Keratinocyte (primary cell): ENCODE measurements around the gene EHMT1. TPM values are rescaled to one million over a fixed set of nuclear protein-coding genes. Genes with fewer than 3 reads are reported as not detected.

Source experiments
- DNase-seq: peaks from one replicate; pipeline ENCODE4 v3.0.0-alpha.2; 2011; ENCODE audit warnings: low read depth, missing footprints, low spot score
- FAIRE-seq: peaks from 2 replicates; lab custom pipeline; 2011; peaks lifted over from hg19 to GRCh38; lab: Jason Lieb, UNC
- H2AFZ ChIP-seq: 2 replicates; pipeline ENCODE4 v1.6.0; 2012; ENCODE audit warnings: low read length, control low read depth, inconsistent platforms; ENCODE audit not compliant: control insufficient read depth
- H3K27ac ChIP-seq: 2 replicates; pipeline ENCODE4 v1.5.1; 2011; ENCODE audit warnings: low read length; ENCODE audit not compliant: control insufficient read depth, insufficient read depth
- H3K27me3 ChIP-seq: 3 replicates; pipeline ENCODE4 v1.6.0; 2011; ENCODE audit warnings: low read length; ENCODE audit not compliant: control insufficient read depth, insufficient read depth; ENCODE audit errors: extremely low read depth
- H3K36me3 ChIP-seq, 2 experiments: 2 replicates in 1 of 2; 3 replicates in 1 of 2; pipeline ENCODE4 v1.5.1; 2011; ENCODE audit warnings: low read length in 2 of 2, mild to moderate bottlenecking in 1 of 2; ENCODE audit not compliant: control insufficient read depth in 2 of 2, insufficient read depth in 2 of 2; ENCODE audit errors: extremely low read depth in 1 of 2
- H3K4me1 ChIP-seq: 3 replicates; pipeline ENCODE4 v1.5.1; 2011; ENCODE audit warnings: low read length; ENCODE audit not compliant: control insufficient read depth, insufficient read depth; ENCODE audit errors: extremely low read depth
- H3K4me2 ChIP-seq: 3 replicates; pipeline ENCODE4 v1.6.0; 2011; ENCODE audit warnings: low read depth, low read length; ENCODE audit not compliant: control insufficient read depth, insufficient read depth; ENCODE audit errors: extremely low read depth
- H3K4me3 ChIP-seq, 3 experiments: fragments of 200-600 bp in 1 of 3; sonication (generic) in 1 of 3; 2 replicates in 2 of 3; 3 replicates in 1 of 3; pipeline ENCODE4 v1.5.1; 2011 to 2016; ENCODE audit warnings: low read length in 3 of 3, mild to moderate bottlenecking in 3 of 3, control low read depth in 2 of 3, inconsistent platforms in 1 of 3, low read depth in 1 of 3, mixed read lengths in 1 of 3, mixed run types in 1 of 3, moderate library complexity in 1 of 3; ENCODE audit not compliant: control insufficient read depth in 2 of 3, insufficient read depth in 2 of 3; ENCODE audit errors: extremely low read depth in 1 of 3
- H3K79me2 ChIP-seq: 2 replicates; pipeline ENCODE4 v1.6.0; 2012; ENCODE audit warnings: low read length; ENCODE audit not compliant: control insufficient read depth, insufficient read depth
- H3K9ac ChIP-seq: 3 replicates; pipeline ENCODE4 v1.6.0; 2011; ENCODE audit warnings: low read length; ENCODE audit not compliant: control insufficient read depth, insufficient read depth; ENCODE audit errors: extremely low read depth
- H3K9me1 ChIP-seq: 3 replicates; pipeline ENCODE4 v1.6.0; 2011; ENCODE audit warnings: low read length; ENCODE audit not compliant: control insufficient read depth, insufficient read depth; ENCODE audit errors: extremely low read depth
- H3K9me3 ChIP-seq: 2 replicates; pipeline ENCODE4 v1.5.1; 2012; ENCODE audit warnings: low read depth, low read length; ENCODE audit not compliant: control insufficient read depth
- H4K20me1 ChIP-seq: 3 replicates; pipeline ENCODE4 v1.6.0; 2011; ENCODE audit warnings: low read length; ENCODE audit not compliant: control insufficient read depth, insufficient read depth; ENCODE audit errors: extremely low read depth
- CTCF ChIP-seq, 3 experiments: IDR thresholded peaks in 1 of 3; conservative IDR thresholded peaks in 1 of 3; optimal IDR thresholded peaks in 1 of 3; 2 replicates in 2 of 3; 3 replicates in 1 of 3; pipeline versions ENCODE3 to v1.5.1; 2011; ENCODE audit warnings: low read length in 3 of 3, mild to moderate bottlenecking in 3 of 3, moderate library complexity in 2 of 3, control low read depth in 1 of 3, inconsistent platforms in 1 of 3; ENCODE audit not compliant: insufficient read depth in 2 of 3; ENCODE audit errors: extremely low read depth in 1 of 3
- EZH2 ChIP-seq: IDR thresholded peaks from one replicate; pipeline ENCODE4 v1.6.1; 2012; ENCODE audit warnings: inconsistent platforms, mild to moderate bottlenecking, low read length, moderate library complexity
- dilution Hi-C: fragments of 300-500 bp; cut with MboI; formaldehyde crosslinking; loops from one replicate; pipeline ENCODE4 v1.7.0; 2020; ENCODE audit warnings: low sequenced_read_pairs; ENCODE audit not compliant: extremely low pct_ligation_motif_present
- polyA plus RNA-seq, 5 experiments: library from polyadenylated mRNA; depleted of rRNA in 3 of 5; stranded (reverse) in 3 of 5; stranded (forward) in 1 of 5; unstranded in 1 of 5; fragments of >200 nt; gene quantifications; 1 replicate in 1 of 5; 2 replicates in 3 of 5; 3 replicates in 1 of 5; pipeline versions ENCODE4 v1.2.1 to v1.2.3, GENCODE V29; 2011 to 2012; ENCODE audit warnings: missing spikeins in 2 of 5, low read depth in 1 of 5, low replicate concordance in 1 of 5

EHMT1 gene
- polyA plus RNA-seq, 1 donor (not counting 4 experiments of a cell fraction or from before 2014, with no cell fraction given): 25.9 TPM

- FAIRE-seq (no peak), DNase-seq (no peak)
- Histone ChIP-seq H2AFZ (no peak overlapping the region), H4K20me1 (no peaks in the 10 kb centered on the region), H3K27me3 (peaks cover 12% of the 10 kb centered on the region), H3K79me2 (no peaks in the 10 kb centered on the region), H3K4me1 (no peaks in the 10 kb centered on the region), H3K9ac (no peak overlapping the region), H3K36me3 (no peaks in the 10 kb centered on the region), H3K9me3 (peaks cover 2% of the 10 kb centered on the region), H3K4me2 (no peak overlapping the region), H3K27ac (no peak overlapping the region), H3K4me3 (no peak overlapping the region), H3K9me1 (no peaks in the 10 kb centered on the region)
- dilution Hi-C loops: no loop called here
- TF ChIP-seq EZH2 (peak; percentile 80), CTCF (optimal IDR thresholded peaks at IDR 0.05 in 1 of 3, IDR thresholded peaks at IDR 0.05 in 1 of 3, conservative IDR thresholded peaks at IDR 0.05 in 1 of 3; ENCODE audit: extremely low read depth in 1 of 3, insufficient read depth in 2 of 3, low read length in 3 of 3) (no peak)
Observed at GRCh38 chr9:137878146-137878941, 259.5 kb downstream of the EHMT1 start.

GRCh38 chr9:137879052-137879451, 260.2 kb downstream of the EHMT1 start:
- peaks cover 2% of the 10 kb centered on the region for H3K9me3 ChIP-seq
- peaks cover 12% of the 10 kb centered on the region for H3K27me3 ChIP-seq
- dilution Hi-C loops: no loop called here
- H3K4me3 ChIP-seq: no peak overlapping the region
- DNase-seq (no peak), FAIRE-seq (no peak)
- H3K9me1 ChIP-seq: no peaks in the 10 kb centered on the region
- TF ChIP-seq EZH2: no peak
- TF ChIP-seq CTCF (optimal IDR thresholded peaks at IDR 0.05 in 1 of 3, IDR thresholded peaks at IDR 0.05 in 1 of 3, conservative IDR thresholded peaks at IDR 0.05 in 1 of 3; ENCODE audit: extremely low read depth in 1 of 3, insufficient read depth in 2 of 3, low read length in 3 of 3): no peak
- H3K4me2 ChIP-seq: no peak overlapping the region
- H2AFZ ChIP-seq: no peak overlapping the region
- no peak overlapping the region for H3K9ac ChIP-seq
- no peaks in the 10 kb centered on the region for H3K79me2 ChIP-seq
- no peaks in the 10 kb centered on the region for H3K36me3 ChIP-seq
- H3K27ac ChIP-seq: no peak overlapping the region
- no peaks in the 10 kb centered on the region for H4K20me1 ChIP-seq
- H3K4me1 ChIP-seq: no peaks in the 10 kb centered on the region
